Heart right ventricle (tissue), 16 donors: ENCODE measurements around the gene TUBB4A. TPM values are rescaled to one million over a fixed set of nuclear protein-coding genes. Genes with fewer than 3 reads are reported as not detected.

Experiments
- ATAC-seq, 8 donors: fragments of 200-7000 bp; cut with Tn5 transposase; one replicate each; pipeline ENCODE4 v1.9.1; 2020; ENCODE audit warnings: mild to moderate bottlenecking in 8 of 8, moderate library complexity in 8 of 8, moderate number of reproducible peaks in 1 of 8
- DNase-seq, 2 donors: peaks; one replicate each; pipeline ENCODE4 v3.0.0-alpha.2; 2020
- H3K27ac ChIP-seq, 10 donors: fragments of 200-600 bp; sonication (generic) in 2 of 10; one replicate each; pipeline versions ENCODE4 v1.5.0 to v1.8.0; 2020 to 2022; ENCODE audit warnings: mild to moderate bottlenecking in 3 of 10
- H3K27me3 ChIP-seq, 7 donors: fragments of 200-600 bp; one replicate each; pipeline ENCODE4 v1.8.0; 2021 to 2022; ENCODE audit warnings: mild to moderate bottlenecking in 2 of 7
- H3K36me3 ChIP-seq, 9 donors: fragments of 200-600 bp; sonication (generic) in 1 of 9; one replicate each; pipeline versions ENCODE4 v1.5.0 to v1.8.0; 2020 to 2022; ENCODE audit warnings: mild to moderate bottlenecking in 2 of 9
- H3K4me1 ChIP-seq, 9 donors: fragments of 200-600 bp; sonication (generic) in 1 of 9; one replicate each; pipeline versions ENCODE4 v1.5.0 to v1.8.0; 2020 to 2022; ENCODE audit warnings: mild to moderate bottlenecking in 4 of 9
- H3K4me3 ChIP-seq, 10 donors: fragments of 200-600 bp; sonication (generic) in 2 of 10; one replicate each; pipeline versions ENCODE4 v1.5.0 to v1.8.0; 2020 to 2022; ENCODE audit warnings: mild to moderate bottlenecking in 7 of 10, moderate library complexity in 2 of 10
- H3K9me3 ChIP-seq, 11 donors: fragments of 200-600 bp in 10 of 11; sonication (generic) in 2 of 11; one replicate each; pipeline versions ENCODE4 v1.5.0 to v1.8.0; 2013 to 2022; ENCODE audit warnings: mild to moderate bottlenecking in 2 of 11, control low read depth in 1 of 11, moderate library complexity in 1 of 11
- WGBS, 2 donors: extraction: QIAGEN DNeasy Blood & Tissue Kit; methylation state at CpG; one replicate each; pipeline ENCODE4 v1.1.7; 2013; ENCODE audit warnings: inconsistent platforms in 1 of 2; 5-methylcytosine and 5-hydroxymethylcytosine counted together
- intact Hi-C, 10 donors: fragments of 100-400 bp; cut with DNase I; formaldehyde crosslinking; loops; one replicate each; pipeline versions ENCODE4 v1.11.1 to v1.14.2; 2022
- polyA plus RNA-seq, 2 donors: library from polyadenylated mRNA; stranded (reverse); fragments of 200-250 nt; gene quantifications; one replicate each; pipeline ENCODE4 v1.2.3, GENCODE V29; 2013
- total RNA-seq, 10 donors: library from RNA; stranded (reverse); fragmentation: NEBNext Ultra II Directional in 3 of 10; extraction: Animal tissue kit (Norgen Biotek cat#: 25700) in 3 of 10; gene quantifications; one replicate each; pipeline versions ENCODE4 v1.2.1 to v1.2.4, GENCODE V29; 2021 to 2023
- TF ChIP-seq, protein P1 (sequence below), 9 donors: fragments of 200-600 bp; sonication (generic) in 2 of 9; IDR thresholded peaks; one replicate each; pipeline versions ENCODE4 v1.5.0 to v1.8.0; 2021 to 2022; ENCODE audit warnings: antibody characterized with exemption in 9 of 9, mild to moderate bottlenecking in 5 of 9, moderate library complexity in 1 of 9
- donor health status: Arrhythmogenic right ventricular cardiomyopathy.
- donor health status: ischemic (EF 13 %, LVEDD 7.1; RV severe dilation, severe dysfunction).
- donor health status: healthy with polysubstance abuse.
- donor health status: DM: no; HTN: yes; CAD: no.
- donor health status: DM: no; HTN: no; CAD: no.
- donor health status: ischemic (EF 25% LVEDD 6.9; RV normal size, moderate dysfunction).
- donor health status: ischemic (EF 25% LVEDD 5.7; RV mildly dilated, moderate dysfunction).
- donor health status: healthy.
- donor health status: DM: yes; HTN: yes; CAD: no.
- donor health status: Ischemic cardiomyopathy.
- donor health status: ischemic (EF 35%, LVEDD 5.7; RV mildly dilated, moderate dysfunction).
- donor health status: nonischemic (EF 11% LVEDD 7.7; RV severe dilation, severe dysfunction).
- donor health status: DM: yes; HTN: yes; CAD: no.
- donor health status: PGD.
- donor health status: ischemic (EF 29% LVEDD 5.4; RV normal size, mild dysfunction).
- donor health status: nonischemic (EF 23%, LVEDD 6.1; RV moderate dilation, normal function).

TUBB4A gene
- total and polyA plus RNA-seq, 12 donors: 0.19 to 6.6 (median 0.81) TPM

DNA sequence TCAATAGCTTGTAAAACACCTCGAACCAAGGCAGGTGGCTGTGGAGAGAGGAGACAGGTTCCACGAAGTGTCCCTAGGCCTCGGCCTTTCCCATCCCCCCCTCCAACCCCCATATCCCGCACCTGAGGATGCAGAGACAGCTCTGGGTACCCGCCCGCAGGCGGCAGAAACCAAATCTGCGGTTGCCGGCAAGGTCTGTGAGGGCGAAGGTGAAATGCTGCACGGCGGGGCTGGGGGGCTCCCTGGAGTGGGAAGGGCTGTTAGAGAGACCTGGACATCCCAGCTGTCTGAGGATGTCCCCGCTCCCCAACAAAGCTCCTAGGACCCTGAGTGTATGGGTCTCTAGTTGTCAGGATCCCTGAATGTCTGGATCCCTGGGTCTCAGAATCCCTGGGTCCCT, 23.3 kb downstream of the TUBB4A start:
- Histone ChIP-seq H3K4me3 (no peak overlapping the region), H3K4me1 (peaks cover 0 to 18% (median 12%) of the 10 kb centered on the region in 9 donors), H3K9me3 (no peaks in the 10 kb centered on the region), H3K27me3 (peaks cover 0 to 66% (median 47%) of the 10 kb centered on the region in 7 donors), H3K27ac (no peak overlapping the region), H3K36me3 (peaks cover 0 to 32% (median 0%) of the 10 kb centered on the region in 9 donors)
- intact Hi-C loops: no loop called here
- DNase-seq: no peak
- TF ChIP-seq, protein P1, sequence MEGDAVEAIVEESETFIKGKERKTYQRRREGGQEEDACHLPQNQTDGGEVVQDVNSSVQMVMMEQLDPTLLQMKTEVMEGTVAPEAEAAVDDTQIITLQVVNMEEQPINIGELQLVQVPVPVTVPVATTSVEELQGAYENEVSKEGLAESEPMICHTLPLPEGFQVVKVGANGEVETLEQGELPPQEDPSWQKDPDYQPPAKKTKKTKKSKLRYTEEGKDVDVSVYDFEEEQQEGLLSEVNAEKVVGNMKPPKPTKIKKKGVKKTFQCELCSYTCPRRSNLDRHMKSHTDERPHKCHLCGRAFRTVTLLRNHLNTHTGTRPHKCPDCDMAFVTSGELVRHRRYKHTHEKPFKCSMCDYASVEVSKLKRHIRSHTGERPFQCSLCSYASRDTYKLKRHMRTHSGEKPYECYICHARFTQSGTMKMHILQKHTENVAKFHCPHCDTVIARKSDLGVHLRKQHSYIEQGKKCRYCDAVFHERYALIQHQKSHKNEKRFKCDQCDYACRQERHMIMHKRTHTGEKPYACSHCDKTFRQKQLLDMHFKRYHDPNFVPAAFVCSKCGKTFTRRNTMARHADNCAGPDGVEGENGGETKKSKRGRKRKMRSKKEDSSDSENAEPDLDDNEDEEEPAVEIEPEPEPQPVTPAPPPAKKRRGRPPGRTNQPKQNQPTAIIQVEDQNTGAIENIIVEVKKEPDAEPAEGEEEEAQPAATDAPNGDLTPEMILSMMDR (IDR thresholded peaks at IDR 0.05): no peak
- 79 to 80% methylated on average over 13 of the region's 13 CpGs for WGBS, 2 donors
- no peak for ATAC-seq

DNA sequence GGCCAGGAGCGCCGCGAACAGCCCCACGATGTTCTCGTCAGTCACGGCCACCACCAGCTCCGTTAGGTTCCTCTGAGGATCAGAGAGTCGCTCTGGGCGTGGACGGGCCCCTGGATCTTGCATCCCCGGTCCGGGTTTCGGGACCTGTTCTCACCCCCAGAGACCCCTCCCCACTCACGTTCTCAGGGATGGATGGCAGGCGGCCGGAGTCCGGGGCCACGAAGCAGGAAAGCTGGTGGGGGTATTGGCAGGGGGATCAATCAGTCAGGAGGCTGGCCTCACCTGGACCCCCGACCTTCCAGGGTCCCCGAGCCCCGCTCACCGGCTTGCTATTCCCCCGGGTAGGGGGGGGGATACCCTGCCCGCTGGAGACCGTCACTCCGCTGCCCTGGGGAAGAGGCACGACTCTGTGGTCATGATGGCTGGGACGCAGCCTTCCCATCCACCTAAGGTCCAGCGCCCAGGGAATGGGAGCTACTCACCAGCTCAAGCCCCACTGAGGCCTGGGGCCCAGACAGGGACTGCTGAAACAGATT, 25.1 kb downstream of the TUBB4A start:
- 15 to 21% methylated on average over 24 to 29 of the region's 29 CpGs for WGBS, 2 donors
- intact Hi-C loops: no loop called here
- ATAC-seq (no peak), DNase-seq (no peak)
- Histone ChIP-seq H3K4me1 (peaks cover 0 to 18% (median 8%) of the 10 kb centered on the region in 9 donors), H3K27ac (no peak overlapping the region), H3K9me3 (no peaks in the 10 kb centered on the region), H3K27me3 (peaks cover 0 to 74% (median 47%) of the 10 kb centered on the region in 7 donors), H3K36me3 (peaks cover 0 to 32% (median 0%) of the 10 kb centered on the region in 9 donors), H3K4me3 (peak overlapping the region in 2 of 10 donors; percentile 3 to 13)
- TF ChIP-seq, protein P1 (IDR thresholded peaks at IDR 0.05): no peak

DNA sequence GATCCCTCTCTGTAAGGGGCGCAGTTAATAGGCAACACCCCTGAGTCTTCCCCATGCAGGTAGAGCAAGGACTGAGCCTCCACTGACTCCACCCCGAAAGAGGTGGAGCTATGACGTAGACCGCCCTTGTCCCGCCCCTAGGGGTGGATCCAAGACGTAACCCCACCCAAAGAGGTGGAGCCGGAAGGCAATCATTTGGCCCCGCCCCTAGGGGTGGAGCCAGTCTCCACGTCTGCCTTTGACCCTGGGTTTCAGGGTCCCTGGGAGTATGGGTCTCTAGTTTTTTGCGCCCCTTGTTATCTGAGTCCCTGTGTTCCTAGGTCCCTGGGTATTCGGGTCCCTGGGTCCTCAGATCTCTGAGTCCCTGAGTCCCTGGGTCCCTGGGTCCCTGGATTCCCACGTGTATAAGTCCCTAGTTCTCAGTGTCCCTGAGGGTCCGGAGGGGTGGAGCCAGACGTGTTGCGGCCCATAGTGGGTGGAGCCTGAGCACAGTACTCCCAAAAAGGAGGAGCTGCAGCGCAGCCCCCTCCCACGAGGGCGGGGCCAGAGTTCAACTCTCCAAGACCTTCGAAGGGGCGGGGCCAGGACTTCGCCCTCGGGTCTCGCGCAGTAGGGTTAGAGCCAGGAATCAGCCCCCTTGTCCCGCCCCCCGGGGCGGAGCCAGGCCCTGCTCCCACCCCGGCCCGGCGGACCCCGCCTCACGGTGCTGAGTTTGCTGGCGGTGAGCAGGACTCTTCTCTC, 25.8 kb downstream of the TUBB4A start:
- H3K4me3 ChIP-seq: peak overlapping the region in 2 of 10 donors; percentile 3 to 13
- H3K27me3 ChIP-seq: peaks cover 0 to 70% (median 47%) of the 10 kb centered on the region in 7 donors
- intact Hi-C loops: no loop called here
- no peaks in the 10 kb centered on the region for H3K9me3 ChIP-seq
- peak in 1 of 2 donors; percentile 44 for DNase-seq
- TF ChIP-seq, protein P1 (IDR thresholded peaks at IDR 0.05): no peak
- H3K36me3 ChIP-seq: peaks cover 0 to 34% (median 0%) of the 10 kb centered on the region in 9 donors
- peak in 4 of 8 donors; percentile 10 to 55 (median 40) for ATAC-seq
- peaks cover 0 to 18% (median 4%) of the 10 kb centered on the region in 9 donors for H3K4me1 ChIP-seq
- no peak overlapping the region for H3K27ac ChIP-seq
- WGBS, 2 donors: 5 to 12% methylated on average over 33 of the region's 33 CpGs

DNA sequence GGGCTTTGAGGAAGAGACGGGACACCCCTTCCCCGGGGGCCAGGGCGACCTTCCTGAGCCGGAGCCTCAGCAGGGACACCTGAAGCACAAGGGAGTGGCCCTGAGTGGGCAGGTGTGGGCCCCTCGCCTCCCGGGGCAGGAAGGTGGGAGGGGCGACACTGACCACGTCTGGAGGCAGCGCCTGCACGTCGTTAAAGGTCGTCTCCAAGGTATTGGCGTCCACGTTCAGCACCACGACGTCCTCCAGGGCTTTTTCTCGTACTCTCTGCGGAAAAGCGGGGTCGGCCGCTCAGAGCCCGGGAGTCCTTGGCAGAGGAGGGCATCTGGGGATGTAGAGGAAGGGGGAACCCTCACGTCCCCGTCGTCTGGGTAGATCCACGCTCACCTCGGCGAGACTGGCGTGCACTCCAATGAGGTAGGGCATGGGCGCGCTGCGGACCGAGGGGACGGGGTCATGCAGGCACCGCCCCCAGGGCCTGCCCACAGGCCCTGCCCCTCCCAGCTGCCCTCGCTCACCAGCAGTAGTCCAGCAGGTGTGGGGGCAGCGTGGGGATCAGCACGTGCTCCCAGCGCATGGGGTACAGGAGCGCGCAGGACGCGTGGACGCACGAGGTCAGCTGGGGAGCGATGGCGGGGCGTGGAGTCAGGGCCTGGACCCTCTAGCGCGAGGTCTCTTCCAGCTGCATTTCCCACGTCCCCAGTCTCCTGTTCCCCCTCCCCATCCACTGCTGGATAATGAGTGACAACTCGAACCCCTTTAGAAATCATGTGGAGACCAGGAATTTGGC, 26.6 kb downstream of the TUBB4A start:
- Histone ChIP-seq H3K27me3 (peaks cover 0 to 68% (median 42%) of the 10 kb centered on the region in 7 donors), H3K4me1 (peaks cover 0 to 18% (median 4%) of the 10 kb centered on the region in 9 donors), H3K9me3 (no peaks in the 10 kb centered on the region), H3K4me3 (no peak overlapping the region), H3K27ac (no peak overlapping the region), H3K36me3 (peaks cover 0 to 40% (median 0%) of the 10 kb centered on the region in 9 donors)
- DNase-seq (no peak), ATAC-seq (peak in 2 of 8 donors; percentile 17 to 31)
- intact Hi-C loops: no loop called here
- TF ChIP-seq, protein P1 (IDR thresholded peaks at IDR 0.05): no peak
- WGBS, 2 donors: 7 to 14% methylated on average over 51 to 52 of the region's 52 CpGs
